ENCODE results near the gene ADH1B. TPM values are rescaled to one million over a fixed set of nuclear protein-coding genes. Genes with fewer than 3 reads are reported as not detected.
"Not testable (repeated sequence)": the region's sequence is repeated elsewhere in the genome, so short reads cannot be mapped to it uniquely, and the experiment has no call there.

The ADH1B gene
- total and polyA plus RNA-seq, 10 donors: 39.3 to 330 (median 68.6) TPM

DNA sequence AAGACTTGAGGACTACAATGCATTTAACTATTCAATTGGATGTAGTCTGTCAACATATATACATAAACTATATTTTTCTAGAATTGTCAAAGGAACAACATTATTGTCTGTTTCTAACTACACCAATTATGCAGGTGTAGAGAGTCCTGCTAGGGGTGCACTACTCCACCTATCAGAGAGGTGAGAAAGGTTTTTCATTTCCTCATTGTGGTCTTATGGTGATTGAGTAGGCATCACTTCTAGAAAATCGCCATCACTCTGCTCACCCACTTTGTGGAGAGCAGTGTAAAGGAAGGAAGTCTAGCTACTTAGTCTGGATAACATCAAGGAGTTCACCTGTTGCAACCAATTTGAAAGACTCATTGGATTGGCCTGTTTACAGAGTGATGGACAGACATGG is 35.8 kb upstream of the ADH1B start:
- WGBS, 5 donors: 58 to 71% (median 68%) methylated on average over 1 of the region's 1 CpG
- Histone ChIP-seq H3K36me3 (no peaks in the 10 kb centered on the region), H3K27ac (no peak overlapping the region), H3K4me3 (no peak overlapping the region), H3K27me3 (replicated peaks in 1 of 7) (no peaks in the 10 kb centered on the region), H3K4me1 (peaks cover 0 to 5% (median 0%) of the 10 kb centered on the region in 6 donors), H3K9me3 (peaks cover 0 to 12% (median 0%) of the 10 kb centered on the region in 8 donors)
- TF ChIP-seq, protein P1, sequence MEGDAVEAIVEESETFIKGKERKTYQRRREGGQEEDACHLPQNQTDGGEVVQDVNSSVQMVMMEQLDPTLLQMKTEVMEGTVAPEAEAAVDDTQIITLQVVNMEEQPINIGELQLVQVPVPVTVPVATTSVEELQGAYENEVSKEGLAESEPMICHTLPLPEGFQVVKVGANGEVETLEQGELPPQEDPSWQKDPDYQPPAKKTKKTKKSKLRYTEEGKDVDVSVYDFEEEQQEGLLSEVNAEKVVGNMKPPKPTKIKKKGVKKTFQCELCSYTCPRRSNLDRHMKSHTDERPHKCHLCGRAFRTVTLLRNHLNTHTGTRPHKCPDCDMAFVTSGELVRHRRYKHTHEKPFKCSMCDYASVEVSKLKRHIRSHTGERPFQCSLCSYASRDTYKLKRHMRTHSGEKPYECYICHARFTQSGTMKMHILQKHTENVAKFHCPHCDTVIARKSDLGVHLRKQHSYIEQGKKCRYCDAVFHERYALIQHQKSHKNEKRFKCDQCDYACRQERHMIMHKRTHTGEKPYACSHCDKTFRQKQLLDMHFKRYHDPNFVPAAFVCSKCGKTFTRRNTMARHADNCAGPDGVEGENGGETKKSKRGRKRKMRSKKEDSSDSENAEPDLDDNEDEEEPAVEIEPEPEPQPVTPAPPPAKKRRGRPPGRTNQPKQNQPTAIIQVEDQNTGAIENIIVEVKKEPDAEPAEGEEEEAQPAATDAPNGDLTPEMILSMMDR (IDR thresholded peaks at IDR 0.05 in 8 of 11, conservative IDR thresholded peaks at IDR 0.05 in 3 of 11): no peak
- TF ChIP-seq POLR2A (IDR thresholded peaks at IDR 0.05) (no peak), POLR2AphosphoS5 (IDR thresholded peaks at IDR 0.05) (no peak)
- intact Hi-C loops (cut with DNase I; ENCODE audit: low total_unique reads): no loop called here
- DNase-seq: no peak

DNA sequence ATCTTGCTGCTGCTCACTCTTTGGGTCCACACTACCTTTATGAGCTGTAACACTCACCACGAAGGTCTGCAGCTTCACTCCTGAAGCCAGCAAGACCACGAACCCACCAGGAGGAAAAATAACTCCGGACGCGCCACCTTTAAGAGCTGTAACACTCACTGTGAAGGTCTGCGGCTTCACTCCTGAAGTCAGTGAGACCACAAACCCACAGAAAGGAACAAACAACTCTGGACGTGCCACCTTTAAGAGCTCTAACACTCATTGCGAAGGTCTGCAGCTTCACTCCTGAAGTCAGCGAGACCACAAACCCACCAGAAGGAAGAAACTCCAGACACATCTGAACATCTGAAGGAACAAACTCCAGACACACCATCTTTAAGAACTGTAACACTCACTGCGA is 34.9 kb upstream of the ADH1B start:
- peaks cover 0 to 12% (median 0%) of the 10 kb centered on the region in 8 donors for H3K9me3 ChIP-seq
- H3K4me1 ChIP-seq; H3K27ac ChIP-seq; H3K27me3 ChIP-seq (replicated peaks in 1 of 7); intact Hi-C loops (cut with DNase I; ENCODE audit: low total_unique reads); H3K36me3 ChIP-seq; DNase-seq; H3K4me3 ChIP-seq: not testable (repeated sequence)
- WGBS, 5 donors: 48 to 70% (median 54%) methylated on average over 10 of the region's 10 CpGs

DNA sequence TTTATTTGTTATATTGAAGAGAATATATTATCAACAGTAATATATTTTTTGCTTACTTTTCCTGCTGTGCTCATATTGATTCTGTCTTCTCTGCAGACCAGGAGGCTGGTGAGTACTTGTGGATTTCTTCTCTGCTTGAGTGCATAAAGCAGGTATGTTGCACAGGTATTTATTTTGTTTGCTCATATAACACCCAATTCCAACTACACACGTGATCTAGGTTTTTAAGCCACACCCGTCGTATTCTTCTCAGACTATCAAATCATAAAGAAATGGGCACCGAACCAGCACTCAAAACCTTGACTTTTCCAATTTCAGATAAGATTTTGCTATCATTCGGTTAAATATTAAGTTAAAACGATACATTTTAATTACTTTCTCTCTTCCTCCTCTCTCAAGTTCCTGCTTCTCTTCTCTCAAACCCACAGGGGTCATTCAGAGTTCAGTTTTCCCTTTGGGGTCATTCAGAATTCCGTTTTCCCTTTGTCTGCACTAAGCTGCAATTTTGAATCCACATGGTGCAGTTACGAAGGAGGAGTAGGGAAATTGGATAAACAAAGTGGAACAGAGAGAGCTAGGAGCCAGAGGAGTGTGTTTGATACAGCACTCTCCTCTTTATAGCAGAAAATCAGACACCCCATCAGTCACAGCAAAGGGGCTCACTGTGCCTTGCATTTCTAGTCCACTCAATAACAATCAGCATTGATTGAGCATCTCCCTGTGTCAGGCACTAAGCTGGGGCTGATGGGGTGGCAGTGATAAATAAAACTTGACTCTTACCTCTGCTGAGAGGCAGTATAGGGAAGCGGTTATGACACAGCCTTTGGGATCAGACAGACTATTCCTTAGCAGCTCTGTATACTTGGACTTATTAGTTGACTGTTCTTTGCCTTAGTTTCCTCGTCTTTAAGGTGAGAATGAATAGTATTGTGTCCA is 31.7 kb upstream of the ADH1B start, which contains the start of gene ADH1C:
TSS of gene ADH1C (minus strand) at position 145 of the 936 bp plus-strand sequence. CDS start at position 74, 71 bp downstream.
- 47 to 58% (median 51%) methylated on average over 10 of the region's 10 CpGs for WGBS, 5 donors
- TF ChIP-seq POLR2A (IDR thresholded peaks at IDR 0.05) (no peak), POLR2AphosphoS5 (IDR thresholded peaks at IDR 0.05) (no peak)
- TF ChIP-seq, protein P1 (IDR thresholded peaks at IDR 0.05 in 8 of 11, conservative IDR thresholded peaks at IDR 0.05 in 3 of 11): no peak
- intact Hi-C loops (cut with DNase I; ENCODE audit: low total_unique reads): no loop called here
- peaks cover 0 to 5% (median 0%) of the 10 kb centered on the region in 8 donors for H3K9me3 ChIP-seq
- no peaks in the 10 kb centered on the region for H3K27me3 ChIP-seq (replicated peaks in 1 of 7)
- H3K4me3 ChIP-seq: peak within 1 kb of the TSS in 1 of 8 donors; percentile 13
- H3K27ac ChIP-seq: peak within 1 kb of the TSS in 1 of 8 donors; percentile 12
- no peak for DNase-seq
- no peaks in the 10 kb centered on the region for H3K36me3 ChIP-seq
- H3K4me1 ChIP-seq: peaks cover 0 to 5% (median 0%) of the 10 kb centered on the region in 6 donors

DNA sequence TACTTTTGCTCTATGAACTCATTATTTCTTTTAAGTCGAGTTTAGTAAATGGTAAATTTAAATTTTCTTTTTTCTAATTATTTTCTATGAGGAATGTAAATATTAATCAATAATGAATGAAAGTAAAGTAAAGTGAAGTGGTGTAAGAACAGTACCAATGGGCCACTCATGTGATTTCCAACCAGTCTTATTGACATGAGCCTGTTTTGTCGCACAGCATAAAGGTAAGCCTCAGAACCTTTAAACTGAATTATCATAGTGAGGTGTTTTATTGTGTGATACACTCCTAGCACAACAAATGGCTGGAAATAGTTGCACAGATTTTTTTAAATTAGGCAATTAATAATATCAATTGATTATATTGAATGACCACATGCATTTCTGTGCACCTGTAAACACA is 30.3 kb upstream of the ADH1B start:
- no peaks in the 10 kb centered on the region for H3K27me3 ChIP-seq (replicated peaks in 1 of 7)
- no peak overlapping the region for H3K27ac ChIP-seq
- H3K9me3 ChIP-seq: peaks cover 0 to 5% (median 0%) of the 10 kb centered on the region in 8 donors
- TF ChIP-seq POLR2AphosphoS5 (IDR thresholded peaks at IDR 0.05) (no peak), POLR2A (IDR thresholded peaks at IDR 0.05) (no peak)
- TF ChIP-seq, protein P1 (IDR thresholded peaks at IDR 0.05 in 8 of 11, conservative IDR thresholded peaks at IDR 0.05 in 3 of 11): no peak
- no peak overlapping the region for H3K4me3 ChIP-seq
- 82 to 90% (median 87%) methylated on average over 2 of the region's 2 CpGs for WGBS, 5 donors
- intact Hi-C loops (cut with DNase I; ENCODE audit: low total_unique reads): no loop called here
- no peaks in the 10 kb centered on the region for H3K36me3 ChIP-seq
- no peak for DNase-seq
- H3K4me1 ChIP-seq: peaks cover 0 to 5% (median 0%) of the 10 kb centered on the region in 6 donors

Data from spleen (tissue), 11 donors.